ENCODE measurements around the gene SV2B. TPM values are rescaled to one million over a fixed set of nuclear protein-coding genes. Genes with fewer than 3 reads are reported as not detected.

SV2B gene
- total and polyA plus RNA-seq, 9 of the 15 experiments (the other 6 are each of a cell fraction or from before 2014, with no cell fraction given) = 0.01 to 0.25 (median 0.11) TPM

DNA sequence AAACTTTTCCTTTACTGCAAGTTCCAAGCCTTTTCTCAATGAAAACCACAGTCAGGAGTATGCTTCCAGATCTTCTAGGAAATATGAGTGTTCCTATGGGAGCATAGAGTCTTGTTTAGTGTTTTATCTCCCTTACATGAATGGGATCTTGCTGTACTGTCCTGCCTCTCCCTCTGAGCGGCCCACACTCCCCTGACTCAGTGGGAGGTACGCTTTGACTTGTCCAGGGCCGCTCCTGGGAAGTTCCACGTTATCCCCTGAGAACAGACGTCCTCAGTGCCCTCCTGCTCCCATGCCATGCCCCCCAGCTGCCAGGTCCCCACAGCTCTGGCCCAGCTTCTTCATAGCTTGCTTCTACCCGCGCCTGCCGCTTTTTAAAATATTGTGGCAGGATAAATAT lies 48.8 kb upstream of the SV2B start:
- CTCF ChIA-PET (ENCODE audit: low intra/inter-chr PET ratio) = interaction anchor here (0.6 kb wide), 1 partner anchor 21 kb away, joined by 5 read pairs; no protein-coding TSS in a partner anchor
- WGBS (ENCODE audit: insufficient coverage, low coverage, missing lambda C conversion rate) = 12% methylated on average over 8 of the region's 8 CpGs
- TF ChIP-seq CC2D1A (IDR thresholded peaks at IDR 0.05) (no peak), ZNF121 (CRISPR knock-in tag; conservative IDR thresholded peaks at IDR 0.05) (peak; percentile 68; the same call in 1 of the 2 replicates)

GRCh38 chr15:91054816-91055215 lies 45.2 kb upstream of the SV2B start:
- Histone ChIP-seq H3K4me1 (replicated peaks in 1 of 2; ENCODE audit: control insufficient read depth in 2 of 2, insufficient read depth in 2 of 2, low read length in 2 of 2) (no peaks in the 10 kb centered on the region; a peak in 1 of 5 replicates), H3K9me1 (ENCODE audit: control insufficient read depth, insufficient read depth, low read length) (no peaks in the 10 kb centered on the region), H3K9me3 (replicated peaks; ENCODE audit: control insufficient read depth, insufficient read depth, low read depth, low read length) (no peaks in the 10 kb centered on the region), H3K4me3 (no peak overlapping the region), H3K27ac (ENCODE audit: extremely low read depth, low read depth, low read length) (no peak overlapping the region), H3K4me2 (ENCODE audit: insufficient read depth, low read length) (no peak overlapping the region), H3K36me3 (ENCODE audit: control insufficient read depth, insufficient read depth, low read length) (no peaks in the 10 kb centered on the region), H3K9ac (ENCODE audit: insufficient read depth in 1 of 2, low read depth in 2 of 2, low read length in 2 of 2) (no peak overlapping the region), H4K20me1 (replicated peaks; ENCODE audit: control insufficient read depth, insufficient read depth, low read length) (peaks cover 3% of the 10 kb centered on the region; the same call in 1 of the 2 replicates), H2AFZ (ENCODE audit: low read depth, low read length) (no peak overlapping the region), H3K27me3 (ENCODE audit: control insufficient read depth in 2 of 2, insufficient read depth in 2 of 2, low read length in 2 of 2) (peaks cover 5 to 18% of the 10 kb centered on the region in 2 experiments; a peak in 4 of 5 replicates), H3K79me2 (ENCODE audit: control insufficient read depth, insufficient read depth, low read length) (no peaks in the 10 kb centered on the region)
- TF ChIP-seq HDAC1 (IDR thresholded peaks at IDR 0.05) (no peak), VEZF1 (CRISPR knock-in tag; IDR thresholded peaks at IDR 0.05) (no peak), E2F5 (CRISPR knock-in tag; IDR thresholded peaks at IDR 0.05) (no peak), RFX5 (IDR thresholded peaks at IDR 0.05; ENCODE audit: low read depth, low read length) (no peak), ZNF766 (CRISPR knock-in tag; conservative IDR thresholded peaks at IDR 0.05) (no peak), THAP7 (CRISPR knock-in tag; IDR thresholded peaks at IDR 0.05) (no peak), HSF4 (CRISPR knock-in tag; IDR thresholded peaks at IDR 0.05; ENCODE audit: borderline replicate concordance) (no peak), HDAC2 (IDR thresholded peaks at IDR 0.05) (no peak)
- 0% methylated on average over 2 of the region's 2 CpGs for WGBS (ENCODE audit: insufficient coverage, low coverage, missing lambda C conversion rate)
- CTCF ChIA-PET (ENCODE audit: low intra/inter-chr PET ratio) = interaction anchor here (1.5 to 2.1 kb wide), 2 partner anchors 170 to 217 kb away, joined by 5 to 25 read pairs; no protein-coding TSS in a partner anchor
- POLR2A ChIA-PET = no interaction called here
- DNase-seq (ENCODE audit: extremely low read depth in 1 of 4, low spot score in 3 of 4) (no peak), ATAC-seq (no peak), FAIRE-seq (no peak)
- intact Hi-C loops (cut with micrococcal nuclease) (loop anchor here (5.0 kb wide), 1 partner anchor 87 kb away; no protein-coding TSS in a partner anchor), in situ Hi-C loops (cut with MboI) (loop anchor here (5.0 kb wide), 2 partner anchors 172 to 217 kb away; no protein-coding TSS in a partner anchor)
- no TSS peak for BruUV-seq (replicated peaks)

More for the DNA sequence above, 48.8 kb upstream of the SV2B start:
- no peaks in the 10 kb centered on the region for H3K36me3 ChIP-seq (ENCODE audit: control insufficient read depth, insufficient read depth, low read length)
- H3K4me2 ChIP-seq (ENCODE audit: insufficient read depth, low read length) = no peak overlapping the region
- no peaks in the 10 kb centered on the region for H3K9me1 ChIP-seq (ENCODE audit: control insufficient read depth, insufficient read depth, low read length)
- no peak overlapping the region for H3K9ac ChIP-seq (ENCODE audit: insufficient read depth in 1 of 2, low read depth in 2 of 2, low read length in 2 of 2)
- ATAC-seq (no peak), FAIRE-seq (no peak), DNase-seq (ENCODE audit: extremely low read depth in 1 of 4, low spot score in 3 of 4) (no peak)
- no peak overlapping the region for H3K4me3 ChIP-seq
- intact Hi-C loops (cut with micrococcal nuclease) (no loop called here), in situ Hi-C loops (cut with MboI) (no loop called here)
- POLR2A ChIA-PET = no interaction called here
- no peak overlapping the region for H2AFZ ChIP-seq (ENCODE audit: low read depth, low read length)
- H3K4me1 ChIP-seq (replicated peaks in 1 of 2; ENCODE audit: control insufficient read depth in 2 of 2, insufficient read depth in 2 of 2, low read length in 2 of 2) = peaks cover 0 to 10% of the 10 kb centered on the region in 2 experiments; a peak in 2 of 5 replicates
- no peaks in the 10 kb centered on the region for H3K79me2 ChIP-seq (ENCODE audit: control insufficient read depth, insufficient read depth, low read length)
- peaks cover 3% of the 10 kb centered on the region; the same call in 1 of the 2 replicates for H4K20me1 ChIP-seq (replicated peaks; ENCODE audit: control insufficient read depth, insufficient read depth, low read length)
- no peaks in the 10 kb centered on the region for H3K9me3 ChIP-seq (replicated peaks; ENCODE audit: control insufficient read depth, insufficient read depth, low read depth, low read length)
- no TSS peak for BruUV-seq (replicated peaks)
- peaks cover 5 to 16% of the 10 kb centered on the region in 2 experiments; a peak in 4 of 5 replicates for H3K27me3 ChIP-seq (ENCODE audit: control insufficient read depth in 2 of 2, insufficient read depth in 2 of 2, low read length in 2 of 2)
- no peak overlapping the region for H3K27ac ChIP-seq (ENCODE audit: extremely low read depth, low read depth, low read length)

Data from K562 (cell line).